IPS DF 6.9 (cell line): ENCODE results near the gene SEC23IP.
A peak's percentile ranks its signal among the peaks of the same experiment; 100 is the strongest.
"Not testable (repeated sequence)": the region's sequence is repeated elsewhere in the genome, so short reads cannot be mapped to it uniquely, and the experiment has no call there.

ENCODE experiments used
- DNase-seq: peaks from one replicate; pipeline ENCODE4 v3.0.0-alpha.2; 2013; ENCODE audit warnings: low read depth, low spot score
- H3K27ac ChIP-seq: one replicate; pipeline ENCODE4 v1.5.1; 2013; ENCODE audit warnings: low read length, control low read depth
- H3K27me3 ChIP-seq: 2 replicates; pipeline ENCODE4 v1.6.1; 2013; ENCODE audit warnings: mild to moderate bottlenecking, low read length; ENCODE audit not compliant: control insufficient read depth, insufficient read depth
- H3K36me3 ChIP-seq: 2 replicates; pipeline ENCODE4 v1.6.1; 2013; ENCODE audit warnings: low read length; ENCODE audit not compliant: control insufficient read depth, insufficient read depth
- H3K4me1 ChIP-seq: 2 replicates; pipeline ENCODE4 v1.6.1; 2013; ENCODE audit warnings: low read length; ENCODE audit not compliant: control insufficient read depth, insufficient read depth
- H3K4me3 ChIP-seq: 2 replicates; pipeline ENCODE4 v1.5.1; 2013; ENCODE audit warnings: mild to moderate bottlenecking, low read length
- H3K9me3 ChIP-seq: 2 replicates; pipeline ENCODE4 v1.6.1; 2013; ENCODE audit warnings: low read length, inconsistent platforms; ENCODE audit not compliant: control insufficient read depth, insufficient read depth
- WGBS: extraction: QIAGEN DNeasy Blood & Tissue Kit; methylation state at CpG from one replicate; pipeline ENCODE4 v1.1.7; 2013; ENCODE audit warnings: mixed read lengths, missing lambda C conversion rate; ENCODE audit not compliant: insufficient read length, insufficient coverage; 5-methylcytosine and 5-hydroxymethylcytosine counted together

SEC23IP gene

GRCh38 chr10:119883901-119884611 lies 8.5 kb upstream of the SEC23IP start:
- WGBS, result no CpG with 5 or more reads among the region's 11 CpGs
- DNase-seq, H3K4me1 ChIP-seq, H3K4me3 ChIP-seq, H3K27ac ChIP-seq, H3K27me3 ChIP-seq, H3K36me3 ChIP-seq, H3K9me3 ChIP-seq: not testable (repeated sequence)

- not testable (repeated sequence) for H3K27me3 ChIP-seq, H3K27ac ChIP-seq, DNase-seq, H3K4me1 ChIP-seq, H3K36me3 ChIP-seq, H3K4me3 ChIP-seq, H3K9me3 ChIP-seq
- WGBS, result no CpG with 5 or more reads among the region's 6 CpGs
Measured at GRCh38 chr10:119886070-119886469, 6.5 kb upstream of the SEC23IP start.

- H3K27me3 ChIP-seq, DNase-seq, H3K9me3 ChIP-seq, H3K4me3 ChIP-seq, H3K4me1 ChIP-seq, H3K36me3 ChIP-seq, H3K27ac ChIP-seq: not testable (repeated sequence)
- WGBS, result no CpG with 5 or more reads among the region's 3 CpGs
Measured at GRCh38 chr10:119888715-119889114, 3.8 kb upstream of the SEC23IP start.

- H3K27ac ChIP-seq, H3K36me3 ChIP-seq, DNase-seq, H3K9me3 ChIP-seq, H3K27me3 ChIP-seq, H3K4me3 ChIP-seq, H3K4me1 ChIP-seq: not testable (repeated sequence)
- WGBS, result no CpG with 5 or more reads among the region's 3 CpGs
Measured at GRCh38 chr10:119889201-119889600, 3.3 kb upstream of the SEC23IP start.

- WGBS, result no CpG with 5 or more reads among the region's 4 CpGs
Measured at GRCh38 chr10:119890307-119890706, 2.2 kb upstream of the SEC23IP start.

GRCh38 chr10:119891849-119892187 lies 712 bp upstream of the SEC23IP start:
- H3K9me3 ChIP-seq, DNase-seq, H3K4me1 ChIP-seq, H3K27ac ChIP-seq, H3K27me3 ChIP-seq, H3K36me3 ChIP-seq: not testable (repeated sequence)
- H3K4me3 ChIP-seq, result peak overlapping the region; percentile 5; the same call in 1 of the 2 replicates
- WGBS, result no CpG with 5 or more reads among the region's 14 CpGs

More at GRCh38 chr10:119890307-119890706, 2.2 kb upstream of the SEC23IP start:
- H3K27me3 ChIP-seq, H3K36me3 ChIP-seq, H3K27ac ChIP-seq, H3K9me3 ChIP-seq, H3K4me1 ChIP-seq, H3K4me3 ChIP-seq, DNase-seq: not testable (repeated sequence)

- H3K36me3 ChIP-seq, result no peaks in the 10 kb centered on the region; the same call in 1 of the 2 replicates
- H3K27me3 ChIP-seq, result no peaks in the 10 kb centered on the region
- no peaks in the 10 kb centered on the region for H3K4me1 ChIP-seq
- no peak for DNase-seq
- H3K4me3 ChIP-seq, result peak overlapping the region; percentile 76
- no CpG with 5 or more reads among the region's 9 CpGs for WGBS
- H3K9me3 ChIP-seq, result no peaks in the 10 kb centered on the region
- no peak overlapping the region for H3K27ac ChIP-seq
Measured at GRCh38 chr10:119893074-119893473, 544 bp downstream of the SEC23IP start.

- no peaks in the 10 kb centered on the region; the same call in 1 of the 2 replicates for H3K27me3 ChIP-seq
- H3K36me3 ChIP-seq, result peaks cover 6% of the 10 kb centered on the region
- no peak overlapping the region for H3K27ac ChIP-seq
- no peaks in the 10 kb centered on the region for H3K9me3 ChIP-seq
- H3K4me3 ChIP-seq, result no peak overlapping the region
- no CpG with 5 or more reads among the region's 3 CpGs for WGBS
- H3K4me1 ChIP-seq, result no peaks in the 10 kb centered on the region
- no peak for DNase-seq
Measured at GRCh38 chr10:119893845-119894427, 1.4 kb downstream of the SEC23IP start.

- Histone ChIP-seq H3K27me3 (no peaks in the 10 kb centered on the region; the same call in 1 of the 2 replicates), H3K4me1 (no peaks in the 10 kb centered on the region), H3K36me3 (peaks cover 6% of the 10 kb centered on the region), H3K27ac (no peak overlapping the region), H3K4me3 (no peak overlapping the region), H3K9me3 (no peaks in the 10 kb centered on the region)
- WGBS, result no CpG with 5 or more reads among the region's 4 CpGs
- DNase-seq, result no peak
Measured at GRCh38 chr10:119896061-119896655, 3.6 kb downstream of the SEC23IP start.

- no peak for DNase-seq
- no peak overlapping the region for H3K27ac ChIP-seq
- H3K36me3 ChIP-seq, result peaks cover 6% of the 10 kb centered on the region
- H3K9me3 ChIP-seq, result no peaks in the 10 kb centered on the region
- H3K4me1 ChIP-seq, result no peaks in the 10 kb centered on the region
- H3K4me3 ChIP-seq, result no peak overlapping the region
- no peaks in the 10 kb centered on the region; the same call in 1 of the 2 replicates for H3K27me3 ChIP-seq
- WGBS, result 100% methylated on average over 2 of the region's 9 CpGs
Measured at GRCh38 chr10:119896937-119897770, 4.6 kb downstream of the SEC23IP start.
